Measurements from ENCODE around the gene SCN2A. TPM values are rescaled to one million over a fixed set of nuclear protein-coding genes. Genes with fewer than 3 reads are reported as not detected.
A peak's percentile ranks its signal among the peaks of the same experiment; 100 is the strongest.

Gene SCN2A
- total RNA-seq (0.22 and 0.44 TPM in 2 replicates), polyA plus RNA-seq (0.24 and 0.35 TPM in 2 replicates), polyA minus RNA-seq (0.34 and 0.43 TPM in 2 replicates)
- 0.49 TPM for total RNA-seq (2013)

DNA sequence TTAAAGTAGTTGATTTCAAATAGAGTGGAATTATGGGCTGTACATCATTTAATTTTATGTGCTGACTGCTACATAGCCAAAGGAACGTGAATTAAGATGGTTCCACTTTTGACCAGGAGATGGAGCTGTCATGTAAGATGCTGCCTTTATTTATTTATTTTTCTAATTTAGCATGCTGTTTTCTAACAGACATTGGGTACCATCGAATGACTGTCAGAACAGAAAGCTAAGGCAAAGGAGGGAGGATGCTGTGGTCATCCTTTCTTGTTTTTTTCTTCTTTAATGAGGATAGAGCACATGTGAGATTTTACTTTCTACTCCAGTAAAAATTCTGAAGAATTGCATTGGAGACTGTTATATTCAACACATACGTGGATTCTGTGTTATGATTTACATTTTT is at the start of gene SCN2A:
TSS of gene SCN2A (plus strand) at position 185 of the 400 bp plus-strand sequence. CDS start 56,410 bp downstream, outside the sequence.
- CTCF ChIA-PET: interaction anchor here (0.7 to 1.9 kb wide), 7 partner anchors 9 to 714 kb away, joined by 3 to 12 read pairs (median 3); no protein-coding TSS in a partner anchor
- TF ChIP-seq CTCF (IDR thresholded peaks at IDR 0.05) (peak; percentile 70), EZH2 (IDR thresholded peaks at IDR 0.05; ENCODE audit: borderline replicate concordance, insufficient read depth, low read depth, low read length, poor library complexity, severe bottlenecking) (no peak)
- Histone ChIP-seq H4K20me1 (ENCODE audit: control insufficient read depth, insufficient read depth, low read length, poor library complexity, severe bottlenecking) (no peaks in the 10 kb centered on the region), H3K4me1 (ENCODE audit: control insufficient read depth in 2 of 2, insufficient read depth in 2 of 2, low read length in 2 of 2) (no peaks in the 10 kb centered on the region), H3K9me3 (ENCODE audit: control extremely low read depth in 1 of 3, control insufficient read depth in 2 of 3, insufficient read depth in 1 of 3, low read length in 2 of 3) (no peaks in the 10 kb centered on the region), H3K4me3 (ENCODE audit: control extremely low read depth in 1 of 5, extremely low read depth in 1 of 5, insufficient read depth in 1 of 5, low read depth in 2 of 5, low read length in 4 of 5) (no peak within 1 kb of the TSS), H3K27ac (ENCODE audit: low read length in 2 of 2) (no peak within 1 kb of the TSS), H3K36me3 (replicated peaks in 1 of 2; ENCODE audit: control extremely low read depth in 1 of 2, control insufficient read depth in 1 of 2, extremely low read depth in 1 of 2, insufficient read depth in 2 of 2, low read length in 1 of 2) (no peaks in the 10 kb centered on the region), H2AFZ (ENCODE audit: insufficient read depth, low read depth, low read length, poor library complexity, severe bottlenecking) (no peak within 1 kb of the TSS), H3K79me2 (ENCODE audit: control insufficient read depth, insufficient read depth, low read length) (no peaks in the 10 kb centered on the region), H3K4me2 (replicated peaks; ENCODE audit: low read depth, low read length, poor library complexity, severe bottlenecking) (no peak within 1 kb of the TSS), H3K27me3 (replicated peaks in 1 of 4; ENCODE audit: control extremely low read depth in 1 of 4, control insufficient read depth in 3 of 4, insufficient read depth in 4 of 4, low read length in 3 of 4) (no peaks in the 10 kb centered on the region), H3K9ac (ENCODE audit: low read length) (no peak within 1 kb of the TSS)
- intact Hi-C loops (cut with micrococcal nuclease): no loop called here
- no peak within 1 kb of the TSS for H3K27ac Mint-ChIP-seq
- WGBS (ENCODE audit: insufficient coverage): no CpG with 5 or more reads among the region's 3 CpGs
- no peaks in the 10 kb centered on the region for H3K9me3 Mint-ChIP-seq (ENCODE audit: insufficient read depth)
- peaks cover 14% of the 10 kb centered on the region for H3K27me3 Mint-ChIP-seq
- DNase-seq (peak; percentile 31), ATAC-seq (ENCODE audit: low read depth) (no peak)
- H3K4me3 Mint-ChIP-seq: no peak within 1 kb of the TSS
- no peaks in the 10 kb centered on the region for H3K4me1 Mint-ChIP-seq
- POLR2A ChIA-PET: no interaction called here

DNA sequence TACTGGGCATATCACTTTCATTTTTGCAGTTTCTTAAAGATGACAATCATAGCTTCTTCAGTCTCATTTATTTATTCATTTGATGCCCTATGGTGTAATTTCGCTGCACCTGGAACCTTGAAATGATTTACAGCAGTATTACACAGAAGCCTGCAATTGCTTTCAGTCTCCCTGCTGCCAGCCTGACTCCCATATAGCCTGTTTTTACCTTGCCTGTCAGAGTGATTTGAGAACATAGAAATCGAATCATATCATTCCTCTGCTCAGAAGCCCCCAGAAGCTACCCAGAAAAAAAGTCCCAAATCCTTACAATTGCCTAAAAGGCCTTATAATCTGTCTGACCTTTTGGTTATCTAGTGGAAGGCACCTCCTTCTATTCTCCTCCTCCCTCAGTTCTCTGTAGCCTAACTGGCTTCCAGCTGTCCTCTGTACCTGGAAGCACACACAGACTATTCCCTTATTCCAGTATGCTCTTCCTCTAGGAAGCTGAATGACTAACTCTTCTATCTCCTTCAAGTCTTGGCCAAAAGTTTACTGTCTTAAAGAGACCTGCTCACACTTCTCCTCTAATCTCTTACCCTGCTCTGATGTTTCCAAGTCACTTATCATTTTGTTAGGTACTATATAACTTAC is 48.0 kb upstream of the SCN2A start:
- peaks cover 0 to 6% of the 10 kb centered on the region in 2 experiments for H3K36me3 ChIP-seq (replicated peaks in 1 of 2; ENCODE audit: control extremely low read depth in 1 of 2, control insufficient read depth in 1 of 2, extremely low read depth in 1 of 2, insufficient read depth in 2 of 2, low read length in 1 of 2)
- no peaks in the 10 kb centered on the region for H3K27me3 ChIP-seq (replicated peaks in 1 of 4; ENCODE audit: control extremely low read depth in 1 of 4, control insufficient read depth in 3 of 4, insufficient read depth in 4 of 4, low read length in 3 of 4)
- ChIA-PET CTCF (interaction anchor here (0.6 to 3.0 kb wide), 3 partner anchors 10 to 907 kb away, joined by 3 to 17 read pairs (median 9); partner anchors contain the start of gene SCN3A), POLR2A (interaction anchor here (0.7 kb wide), 1 partner anchor 47 kb away, joined by 6 read pairs; no protein-coding TSS in a partner anchor)
- ATAC-seq (ENCODE audit: low read depth) (no peak), DNase-seq (no peak)
- H3K27me3 Mint-ChIP-seq: peaks cover 3% of the 10 kb centered on the region
- peaks cover 43% of the 10 kb centered on the region for H3K79me2 ChIP-seq (ENCODE audit: control insufficient read depth, insufficient read depth, low read length)
- TF ChIP-seq EZH2 (IDR thresholded peaks at IDR 0.05; ENCODE audit: borderline replicate concordance, insufficient read depth, low read depth, low read length, poor library complexity, severe bottlenecking) (no peak), CTCF (IDR thresholded peaks at IDR 0.05) (no peak)
- H3K4me1 ChIP-seq (ENCODE audit: control insufficient read depth in 2 of 2, insufficient read depth in 2 of 2, low read length in 2 of 2): peaks cover 24 to 47% of the 10 kb centered on the region in 2 donors
- intact Hi-C loops (cut with micrococcal nuclease): no loop called here
- no peak overlapping the region for H3K4me3 Mint-ChIP-seq
- peaks cover 0 to under 1% (median 0%) of the 10 kb centered on the region in 3 donors for H3K9me3 ChIP-seq (ENCODE audit: control extremely low read depth in 1 of 3, control insufficient read depth in 2 of 3, insufficient read depth in 1 of 3, low read length in 2 of 3)
- no peaks in the 10 kb centered on the region for H3K9me3 Mint-ChIP-seq (ENCODE audit: insufficient read depth)
- no peak overlapping the region for H3K27ac ChIP-seq (ENCODE audit: low read length in 2 of 2)
- no peaks in the 10 kb centered on the region for H4K20me1 ChIP-seq (ENCODE audit: control insufficient read depth, insufficient read depth, low read length, poor library complexity, severe bottlenecking)
- no peak overlapping the region for H3K4me3 ChIP-seq (ENCODE audit: control extremely low read depth in 1 of 5, extremely low read depth in 1 of 5, insufficient read depth in 1 of 5, low read depth in 2 of 5, low read length in 4 of 5)
- peaks cover 38% of the 10 kb centered on the region for H3K4me1 Mint-ChIP-seq
- no peak overlapping the region for H3K27ac Mint-ChIP-seq
- WGBS (ENCODE audit: insufficient coverage): 100% methylated on average over 1 of the region's 2 CpGs
- H2AFZ ChIP-seq (ENCODE audit: insufficient read depth, low read depth, low read length, poor library complexity, severe bottlenecking): no peak overlapping the region
- H3K4me2 ChIP-seq (replicated peaks; ENCODE audit: low read depth, low read length, poor library complexity, severe bottlenecking): no peak overlapping the region
- no peak overlapping the region for H3K9ac ChIP-seq (ENCODE audit: low read length)
